SK-N-SH (cell line): Measurements from ENCODE around the gene ZNF775. TPM values are rescaled to one million over a fixed set of nuclear protein-coding genes. Genes with fewer than 3 reads are reported as not detected.

ENCODE experiments used
- CTCF ChIA-PET: fragments of 300-600, 350-600 bp; formaldehyde crosslinking; extraction: SDS; loops from one replicate; lab custom pipeline; 2021; lab: Yijun Ruan, JAX
- POLR2A ChIA-PET: fragments of 350-600 bp; sonication (Branson Sonifier 250); formaldehyde crosslinking; extraction: SDS; loops from one replicate; lab custom pipeline; 2020; ENCODE audit warnings: antibody characterized with exemption, inconsistent platforms; lab: Yijun Ruan, JAX
- DNase-seq: peaks from one replicate; pipeline ENCODE4 v3.0.0; 2012
- H2AFZ ChIP-seq: fragments of 200-600 bp; sonication (generic); 2 replicates; pipeline ENCODE4 v1.8.1; 2016; ENCODE audit warnings: antibody characterized with exemption, mild to moderate bottlenecking, low read depth
- H3F3A ChIP-seq: fragments of 200-600 bp; sonication (generic); replicated peaks from 2 replicates; pipeline ENCODE3; 2016; ENCODE audit warnings: antibody characterized with exemption, mild to moderate bottlenecking; ENCODE audit not compliant: insufficient read depth
- H3K27ac ChIP-seq, 2 experiments: fragments of 200-500 bp in 1 of 2; fragments of 200-600 bp in 1 of 2; sonication (Bioruptor generic) in 1 of 2; sonication (generic), shearing (Covaris generic) in 1 of 2; 2 replicates each; pipeline versions ENCODE4 v1.5.1 to v1.6.1; 2014 to 2016; ENCODE audit warnings: low read depth in 2 of 2, inconsistent platforms in 1 of 2, low read length in 1 of 2, mild to moderate bottlenecking in 1 of 2, mixed read lengths in 1 of 2
- H3K27me3 ChIP-seq: fragments of 200-600 bp; sonication (generic), shearing (Covaris generic); 2 replicates; pipeline ENCODE4 v1.6.1; 2016; ENCODE audit warnings: mixed run types; ENCODE audit not compliant: insufficient read depth
- H3K36me3 ChIP-seq, 2 experiments: fragments of 200-500 bp in 1 of 2; fragments of 200-600 bp in 1 of 2; sonication (Bioruptor generic) in 1 of 2; sonication (generic) in 1 of 2; replicated peaks in 1 of 2; 2 replicates each; pipeline versions ENCODE3 to v1.5.1; 2014 to 2016; ENCODE audit warnings: low read length in 1 of 2, mild to moderate bottlenecking in 1 of 2; ENCODE audit not compliant: insufficient read depth in 2 of 2, control insufficient read depth in 1 of 2
- H3K4me1 ChIP-seq, 2 experiments: fragments of 200-500 bp in 1 of 2; fragments of 200-600 bp in 1 of 2; sonication (Bioruptor generic) in 1 of 2; sonication (generic), shearing (Covaris generic) in 1 of 2; 2 replicates each; pipeline versions ENCODE4 v1.5.1 to v1.6.1; 2014 to 2016; ENCODE audit warnings: low read depth in 1 of 2, low read length in 1 of 2, mixed run types in 1 of 2; ENCODE audit not compliant: insufficient read depth in 2 of 2, control insufficient read depth in 1 of 2
- H3K4me2 ChIP-seq: fragments of 200-600 bp; sonication (generic), shearing (Covaris generic); 2 replicates; pipeline ENCODE4 v1.6.1; 2017; ENCODE audit warnings: mixed run types
- H3K4me3 ChIP-seq, 2 experiments: fragments of 200-500 bp in 1 of 2; fragments of 200-600 bp in 1 of 2; sonication (Bioruptor generic) in 1 of 2; sonication (generic), shearing (Covaris generic) in 1 of 2; 2 replicates each; pipeline versions ENCODE4 v1.5.1 to v1.8.1; 2014 to 2016; ENCODE audit warnings: low read depth in 2 of 2, inconsistent platforms in 1 of 2, low read length in 1 of 2, mild to moderate bottlenecking in 1 of 2, mixed read lengths in 1 of 2, moderate library complexity in 1 of 2
- H3K79me2 ChIP-seq: fragments of 200-600 bp; sonication (generic); 2 replicates; pipeline ENCODE4 v1.8.1; 2017; ENCODE audit warnings: mild to moderate bottlenecking; ENCODE audit not compliant: insufficient read depth
- H3K9ac ChIP-seq: fragments of 200-600 bp; sonication (generic); 2 replicates; pipeline ENCODE4 v1.6.1; 2017; ENCODE audit warnings: mixed run types
- H3K9me2 ChIP-seq: fragments of 200-600 bp; sonication (generic); 2 replicates; pipeline ENCODE4 v1.6.1; 2017; ENCODE audit warnings: mixed run types
- H3K9me3 ChIP-seq: fragments of 200-600 bp; sonication (generic); 2 replicates; pipeline ENCODE4 v1.6.1; 2017; ENCODE audit warnings: mixed run types, mild to moderate bottlenecking, moderate library complexity
- H4K20me1 ChIP-seq: fragments of 200-600 bp; sonication (generic); 2 replicates; pipeline ENCODE4 v1.6.1; 2017; ENCODE audit warnings: mild to moderate bottlenecking, mixed run types; ENCODE audit not compliant: insufficient read depth
- FOSL2 ChIP-seq: IDR thresholded peaks from 2 replicates; pipeline ENCODE4 v1.4.0; 2012; ENCODE audit warnings: low read depth, mild to moderate bottlenecking, moderate library complexity, borderline replicate concordance
- FOXJ3 ChIP-seq: sonication (generic); formaldehyde crosslinking; IDR thresholded peaks from 2 replicates; pipeline ENCODE4 v1.5.1; 2020; ENCODE audit warnings: mild to moderate bottlenecking, missing genetic modification reagents
- FOXM1 ChIP-seq: IDR thresholded peaks from 2 replicates; pipeline ENCODE4 v1.4.0; 2012; ENCODE audit warnings: low read depth, mild to moderate bottlenecking
- GABPA ChIP-seq: IDR thresholded peaks from 2 replicates; pipeline ENCODE4 v1.4.0; 2012; ENCODE audit warnings: low read depth, mild to moderate bottlenecking
- GATA2 ChIP-seq: sonication (generic); formaldehyde crosslinking; IDR thresholded peaks from 2 replicates; pipeline ENCODE4 v1.5.0; 2020; ENCODE audit warnings: mild to moderate bottlenecking, missing genetic modification reagents
- MEF2A ChIP-seq: IDR thresholded peaks from 2 replicates; pipeline ENCODE4 v1.4.0; 2012; ENCODE audit warnings: low read depth, borderline replicate concordance
- MXI1 ChIP-seq: IDR thresholded peaks from 2 replicates; pipeline ENCODE4 v1.6.1; 2012; ENCODE audit warnings: mild to moderate bottlenecking, low read depth, low read length, improper control_type of control experiment
- RAD21 ChIP-seq: IDR thresholded peaks from 2 replicates; pipeline ENCODE4 v1.6.1; 2012; ENCODE audit warnings: mild to moderate bottlenecking, low read length
- RXRA ChIP-seq: IDR thresholded peaks from 2 replicates; pipeline ENCODE4 v1.4.0; 2012; ENCODE audit warnings: low read depth, mild to moderate bottlenecking, borderline replicate concordance
- SIN3A ChIP-seq: IDR thresholded peaks from 2 replicates; pipeline ENCODE4 v1.6.1; 2012; ENCODE audit warnings: low read depth, mild to moderate bottlenecking, low read length, moderate library complexity, borderline replicate concordance
- TAF1 ChIP-seq: IDR thresholded peaks from 2 replicates; pipeline ENCODE4 v1.6.1; 2012; ENCODE audit warnings: low read depth, mild to moderate bottlenecking, low read length, moderate library complexity, borderline replicate concordance
- WGBS: methylation state at CpG from one replicate; pipeline ENCODE4 v1.1.6; 2017; ENCODE audit warnings: low lambda C conversion rate; 5-methylcytosine and 5-hydroxymethylcytosine counted together
- polyA plus RNA-seq, 3 experiments: library from polyadenylated mRNA; depleted of rRNA; stranded (reverse); fragments of >200 nt; gene quantifications; 2 replicates each; pipeline ENCODE4 v1.2.3, GENCODE V29; 2012
- TF ChIP-seq, protein P1 (sequence below): IDR thresholded peaks from 2 replicates; pipeline ENCODE4 v1.6.1; 2012; ENCODE audit warnings: mild to moderate bottlenecking, low read depth, low read length, moderate library complexity
- TF ChIP-seq, protein P2 (sequence below): fragments of 200-600 bp; sonication (generic); IDR thresholded peaks from 2 replicates; pipeline ENCODE4 v1.6.1; 2017; ENCODE audit warnings: antibody characterized with exemption, mild to moderate bottlenecking, moderate library complexity
- TF ChIP-seq, protein P3 (sequence below): fragments of 150-350 bp; IDR thresholded peaks from 2 replicates; pipeline ENCODE4 v1.6.1; 2017; ENCODE audit warnings: antibody characterized with exemption, low read length, low read depth, borderline replicate concordance

Gene ZNF775
- polyA plus RNA-seq, 1 of the 3 experiments (the other 2 are of a cell fraction), result 5.0 TPM

DNA sequence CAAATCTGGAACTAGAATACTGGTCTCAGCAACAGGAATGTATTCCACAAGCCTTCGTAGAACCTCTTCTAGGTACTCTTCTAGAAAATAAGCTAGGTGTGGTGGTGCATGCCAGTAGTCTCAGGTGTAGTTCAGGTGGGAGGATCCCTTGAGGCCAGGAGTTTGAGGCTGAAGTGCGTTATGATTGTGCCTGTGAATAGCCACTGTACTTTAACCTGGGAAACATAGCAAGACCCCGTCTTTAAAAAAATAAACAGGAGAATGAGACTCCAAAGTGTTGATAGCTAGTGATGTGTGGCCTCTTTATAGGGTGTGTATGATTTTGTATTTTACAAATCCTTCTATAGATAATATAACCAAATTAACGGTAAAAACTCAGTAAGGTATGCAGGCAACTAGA lies 1.5 kb upstream of the ZNF775 start:
- H3K4me2 ChIP-seq, result no peak overlapping the region
- WGBS, result 87% methylated on average over 4 of the region's 4 CpGs
- CTCF ChIA-PET, result interaction anchor here (0.6 to 3.6 kb wide), 7 partner anchors 9 to 636 kb away, joined by 3 to 15 read pairs (median 4); partner anchors contain the start of gene REPIN1

DNA sequence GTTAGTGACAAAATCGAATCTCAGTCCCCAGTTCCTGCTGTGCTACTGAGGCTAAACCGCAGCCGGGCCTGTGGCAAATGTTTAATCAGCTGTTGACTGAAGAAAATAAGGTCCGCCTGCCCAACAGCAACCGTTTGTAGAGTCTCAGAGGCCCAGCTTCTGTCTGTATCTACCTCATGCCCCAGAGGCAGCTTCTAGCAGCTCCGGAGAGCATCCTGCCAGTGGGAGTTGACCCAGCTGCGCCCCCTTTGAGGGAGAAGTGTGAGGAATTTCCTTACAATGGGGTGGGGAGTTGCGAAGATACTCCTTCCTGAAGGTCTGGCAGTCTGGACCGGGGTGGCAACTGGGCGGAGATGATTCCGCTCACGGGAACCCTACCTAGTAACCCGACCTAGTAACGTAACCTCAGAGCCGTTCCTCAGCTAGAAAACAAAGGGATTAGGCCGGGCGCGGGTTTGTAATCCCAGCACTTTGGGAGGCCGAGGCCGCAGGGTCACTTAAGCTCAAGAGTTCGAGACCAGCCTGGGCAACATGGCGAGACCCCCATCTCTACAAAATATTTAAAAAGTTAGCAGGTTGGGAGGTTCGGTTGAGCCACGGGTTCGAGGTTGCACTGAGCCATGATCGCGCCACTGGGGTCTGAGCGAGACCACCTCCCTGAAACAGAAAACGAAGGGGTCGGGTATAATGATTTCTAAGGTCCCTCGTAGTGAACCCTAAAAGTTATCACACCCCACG lies 846 bp upstream of the ZNF775 start:
- Histone ChIP-seq H3K4me1 (peaks cover 0 to 39% of the 10 kb centered on the region in 2 experiments; a peak in 2 of 4 replicates), H3K27ac (peak overlapping the region; percentile 60 to 90), H3K9ac (peak overlapping the region; percentile 95), H3K9me3 (no peaks in the 10 kb centered on the region), H3K4me2 (peak overlapping the region; percentile 93), H3K79me2 (peaks cover 42% of the 10 kb centered on the region; the same call in 1 of the 2 replicates), H3K4me3 (peak overlapping the region; percentile 61 to 99), H4K20me1 (peaks cover 1% of the 10 kb centered on the region; the same call in 1 of the 2 replicates), H3K9me2 (no peaks in the 10 kb centered on the region), H3F3A (peaks cover 30% of the 10 kb centered on the region), H2AFZ (peak overlapping the region; percentile 80), H3K27me3 (no peaks in the 10 kb centered on the region), H3K36me3 (peaks cover 18% of the 10 kb centered on the region in 2 experiments)
- WGBS, result 58% methylated on average over 31 of the region's 32 CpGs
- ChIA-PET CTCF (interaction anchor here (0.6 to 3.6 kb wide), 7 partner anchors 9 to 635 kb away, joined by 3 to 15 read pairs (median 4); partner anchors contain the start of gene REPIN1), POLR2A (interaction anchor here (1.0 to 2.3 kb wide), 3 partner anchors 9 to 27 kb away, joined by 3 to 43 read pairs (median 4); partner anchors contain the start of gene REPIN1)
- DNase-seq, result peak; percentile 75
- TF ChIP-seq, protein P1, sequence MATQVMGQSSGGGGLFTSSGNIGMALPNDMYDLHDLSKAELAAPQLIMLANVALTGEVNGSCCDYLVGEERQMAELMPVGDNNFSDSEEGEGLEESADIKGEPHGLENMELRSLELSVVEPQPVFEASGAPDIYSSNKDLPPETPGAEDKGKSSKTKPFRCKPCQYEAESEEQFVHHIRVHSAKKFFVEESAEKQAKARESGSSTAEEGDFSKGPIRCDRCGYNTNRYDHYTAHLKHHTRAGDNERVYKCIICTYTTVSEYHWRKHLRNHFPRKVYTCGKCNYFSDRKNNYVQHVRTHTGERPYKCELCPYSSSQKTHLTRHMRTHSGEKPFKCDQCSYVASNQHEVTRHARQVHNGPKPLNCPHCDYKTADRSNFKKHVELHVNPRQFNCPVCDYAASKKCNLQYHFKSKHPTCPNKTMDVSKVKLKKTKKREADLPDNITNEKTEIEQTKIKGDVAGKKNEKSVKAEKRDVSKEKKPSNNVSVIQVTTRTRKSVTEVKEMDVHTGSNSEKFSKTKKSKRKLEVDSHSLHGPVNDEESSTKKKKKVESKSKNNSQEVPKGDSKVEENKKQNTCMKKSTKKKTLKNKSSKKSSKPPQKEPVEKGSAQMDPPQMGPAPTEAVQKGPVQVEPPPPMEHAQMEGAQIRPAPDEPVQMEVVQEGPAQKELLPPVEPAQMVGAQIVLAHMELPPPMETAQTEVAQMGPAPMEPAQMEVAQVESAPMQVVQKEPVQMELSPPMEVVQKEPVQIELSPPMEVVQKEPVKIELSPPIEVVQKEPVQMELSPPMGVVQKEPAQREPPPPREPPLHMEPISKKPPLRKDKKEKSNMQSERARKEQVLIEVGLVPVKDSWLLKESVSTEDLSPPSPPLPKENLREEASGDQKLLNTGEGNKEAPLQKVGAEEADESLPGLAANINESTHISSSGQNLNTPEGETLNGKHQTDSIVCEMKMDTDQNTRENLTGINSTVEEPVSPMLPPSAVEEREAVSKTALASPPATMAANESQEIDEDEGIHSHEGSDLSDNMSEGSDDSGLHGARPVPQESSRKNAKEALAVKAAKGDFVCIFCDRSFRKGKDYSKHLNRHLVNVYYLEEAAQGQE, result no peak
- TF ChIP-seq RAD21 (peak; percentile 25), MEF2A (no peak), RXRA (no peak), GABPA (no peak), TAF1 (no peak), GATA2 (CRISPR knock-in tag) (no peak), FOXM1 (0 out of 2 replicates have a peak, but pooled peaks have one; percentile 22), FOSL2 (no peak), SIN3A (no peak; the same call in 1 of the 2 replicates), FOXJ3 (CRISPR knock-in tag) (no peak)
- TF ChIP-seq, protein P2, sequence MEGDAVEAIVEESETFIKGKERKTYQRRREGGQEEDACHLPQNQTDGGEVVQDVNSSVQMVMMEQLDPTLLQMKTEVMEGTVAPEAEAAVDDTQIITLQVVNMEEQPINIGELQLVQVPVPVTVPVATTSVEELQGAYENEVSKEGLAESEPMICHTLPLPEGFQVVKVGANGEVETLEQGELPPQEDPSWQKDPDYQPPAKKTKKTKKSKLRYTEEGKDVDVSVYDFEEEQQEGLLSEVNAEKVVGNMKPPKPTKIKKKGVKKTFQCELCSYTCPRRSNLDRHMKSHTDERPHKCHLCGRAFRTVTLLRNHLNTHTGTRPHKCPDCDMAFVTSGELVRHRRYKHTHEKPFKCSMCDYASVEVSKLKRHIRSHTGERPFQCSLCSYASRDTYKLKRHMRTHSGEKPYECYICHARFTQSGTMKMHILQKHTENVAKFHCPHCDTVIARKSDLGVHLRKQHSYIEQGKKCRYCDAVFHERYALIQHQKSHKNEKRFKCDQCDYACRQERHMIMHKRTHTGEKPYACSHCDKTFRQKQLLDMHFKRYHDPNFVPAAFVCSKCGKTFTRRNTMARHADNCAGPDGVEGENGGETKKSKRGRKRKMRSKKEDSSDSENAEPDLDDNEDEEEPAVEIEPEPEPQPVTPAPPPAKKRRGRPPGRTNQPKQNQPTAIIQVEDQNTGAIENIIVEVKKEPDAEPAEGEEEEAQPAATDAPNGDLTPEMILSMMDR, result peak; percentile 24; the same call in 1 of the 2 replicates
- TF ChIP-seq, protein P3, sequence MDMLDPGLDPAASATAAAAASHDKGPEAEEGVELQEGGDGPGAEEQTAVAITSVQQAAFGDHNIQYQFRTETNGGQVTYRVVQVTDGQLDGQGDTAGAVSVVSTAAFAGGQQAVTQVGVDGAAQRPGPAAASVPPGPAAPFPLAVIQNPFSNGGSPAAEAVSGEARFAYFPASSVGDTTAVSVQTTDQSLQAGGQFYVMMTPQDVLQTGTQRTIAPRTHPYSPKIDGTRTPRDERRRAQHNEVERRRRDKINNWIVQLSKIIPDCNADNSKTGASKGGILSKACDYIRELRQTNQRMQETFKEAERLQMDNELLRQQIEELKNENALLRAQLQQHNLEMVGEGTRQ, result no peak

More for the DNA sequence above, 1.5 kb upstream of the ZNF775 start:
- Histone ChIP-seq H2AFZ (no peak overlapping the region), H3K9me2 (no peaks in the 10 kb centered on the region), H3K9ac (no peak overlapping the region), H3K4me1 (peaks cover 0 to 41% of the 10 kb centered on the region in 2 experiments; a peak in 2 of 4 replicates), H3K27me3 (no peaks in the 10 kb centered on the region), H3K4me3 (no peak overlapping the region), H4K20me1 (no peaks in the 10 kb centered on the region), H3K9me3 (no peaks in the 10 kb centered on the region), H3K36me3 (peaks cover 19 to 24% of the 10 kb centered on the region in 2 experiments)
- DNase-seq, result no peak
- POLR2A ChIA-PET, result interaction anchor here (1.0 to 2.3 kb wide), 3 partner anchors 9 to 28 kb away, joined by 3 to 43 read pairs (median 4); partner anchors contain the start of gene REPIN1
- no peak for TF ChIP-seq MXI1
- TF ChIP-seq, protein P2, result no peak
- TF ChIP-seq, all 33 proteins: peak for 0
- Histone ChIP-seq H3K79me2 (peaks cover 42% of the 10 kb centered on the region; the same call in 1 of the 2 replicates), H3K27ac (peak overlapping the region in 1 of 2 experiments; percentile 90; a peak in 1 of 4 replicates), H3F3A (peaks cover 30% of the 10 kb centered on the region)
